HepG2 (cell line): ENCODE data around the gene TACR3. TPM values are rescaled to one million over a fixed set of nuclear protein-coding genes. Genes with fewer than 3 reads are reported as not detected.
"Not testable (repeated sequence)": the region's sequence is repeated elsewhere in the genome, so short reads cannot be mapped to it uniquely, and the experiment has no call there.

Source experiments
- ATAC-seq: fragments of 200-7000 bp; cut with Tn5 transposase; 3 replicates; pipeline ENCODE4 v1.9.1; 2020; ENCODE audit warnings: mild to moderate bottlenecking, moderate library complexity
- BruUV-seq: library from RNA; stranded (reverse); fragments of 400-500 nt; replicated peaks from 2 replicates; lab custom pipeline; 2021; lab: Mats Ljungman, UMichigan
- CTCF ChIA-PET: fragments of 300-600 bp; formaldehyde crosslinking; extraction: SDS; loops from one replicate; lab custom pipeline; 2021; ENCODE audit warnings: low total read pairs, inconsistent platforms, low intra/inter-chr PET ratio; lab: Yijun Ruan, JAX
- POLR2A ChIA-PET: fragments of 350-600 bp; sonication (Branson Sonifier 250); formaldehyde crosslinking; loops from one replicate; lab custom pipeline; 2020; ENCODE audit warnings: antibody characterized with exemption, inconsistent platforms; lab: Yijun Ruan, JAX
- DNase-seq: peaks from one replicate; pipeline ENCODE4 v3.0.0-alpha.2; 2015; ENCODE audit warnings: low spot score
- FAIRE-seq: peaks from 3 replicates; lab custom pipeline; 2011; peaks lifted over from hg19 to GRCh38; lab: Jason Lieb, UNC
- H2AFZ ChIP-seq: one replicate; pipeline ENCODE4 v1.6.1; 2011; ENCODE audit warnings: low read length, inconsistent platforms
- H3K27ac ChIP-seq: fragments of 300-600 bp; 3 replicates; pipeline ENCODE4 v1.8.0; 2011; ENCODE audit warnings: mixed run types, mild to moderate bottlenecking, mixed read lengths, low read length, inconsistent platforms; ENCODE audit not compliant: insufficient read depth; ENCODE audit errors: extremely low read length
- H3K27me3 ChIP-seq, 2 experiments: fragments of 200-600 bp in 1 of 2; 2 replicates in 1 of 2; 3 replicates in 1 of 2; pipeline versions ENCODE4 v1.6.0 to v1.8.0; 2011; ENCODE audit warnings: low read length in 2 of 2, mild to moderate bottlenecking in 2 of 2, moderate library complexity in 2 of 2, inconsistent platforms in 1 of 2; ENCODE audit not compliant: insufficient read depth in 2 of 2, control insufficient read depth in 1 of 2
- H3K36me3 ChIP-seq, 2 experiments: fragments of 200-600 bp in 1 of 2; replicated peaks in 1 of 2; 2 replicates in 1 of 2; 3 replicates in 1 of 2; pipeline versions ENCODE4 v1.5.1 to v1.8.0; 2011; ENCODE audit warnings: low read length in 2 of 2, inconsistent platforms in 1 of 2; ENCODE audit not compliant: insufficient read depth in 2 of 2, control insufficient read depth in 1 of 2
- H3K4me1 ChIP-seq: 2 replicates; pipeline ENCODE4 v1.5.1; 2012; ENCODE audit warnings: low read length, inconsistent platforms; ENCODE audit not compliant: insufficient read depth
- H3K4me2 ChIP-seq: 2 replicates; pipeline ENCODE4 v1.6.0; 2011; ENCODE audit warnings: low read depth, low read length, inconsistent platforms
- H3K4me3 ChIP-seq, 3 experiments: fragments of 200-600 bp in 1 of 3; sonication (generic), shearing (Covaris generic) in 1 of 3; replicated peaks in 1 of 3; 2 replicates each; pipeline ENCODE4 v1.5.1; 2011 to 2016; ENCODE audit warnings: low read length in 3 of 3, inconsistent platforms in 2 of 3, low read depth in 2 of 3, mild to moderate bottlenecking in 2 of 3, control low read depth in 1 of 3, mixed read lengths in 1 of 3; ENCODE audit not compliant: insufficient read depth in 1 of 3
- H3K79me2 ChIP-seq: one replicate; pipeline ENCODE4 v1.6.1; 2011; ENCODE audit warnings: low read length, inconsistent platforms; ENCODE audit not compliant: insufficient read depth
- H3K9ac ChIP-seq: 2 replicates; pipeline ENCODE4 v1.6.0; 2011; ENCODE audit warnings: mild to moderate bottlenecking, low read depth, low read length, inconsistent platforms; ENCODE audit not compliant: insufficient read depth
- H3K9me3 ChIP-seq: 2 replicates; pipeline ENCODE4 v1.5.1; 2012; ENCODE audit warnings: mild to moderate bottlenecking, low read length
- H4K20me1 ChIP-seq: 2 replicates; pipeline ENCODE4 v1.6.0; 2011; ENCODE audit warnings: inconsistent platforms, mild to moderate bottlenecking, low read length, moderate library complexity; ENCODE audit not compliant: insufficient read depth
- WGBS: methylation state at CpG from one replicate; pipeline ENCODE4 v1.1.6; 2017; ENCODE audit warnings: low lambda C conversion rate; 5-methylcytosine and 5-hydroxymethylcytosine counted together
- in situ Hi-C: cut with HindIII; loops from 2 replicates; pipeline ENCODE4 v1.10.0; 2017; ENCODE audit warnings: low pct_unique_long_range_greater_than_20kb; ENCODE audit not compliant: extremely low pct_ligation_motif_present
- intact Hi-C: fragments of 100-400 bp; cut with micrococcal nuclease; formaldehyde crosslinking; loops from one replicate; pipeline ENCODE4 v1.10.0; 2022; ENCODE audit not compliant: unreplicated experiment
- polyA plus RNA-seq, 8 experiments: library from polyadenylated mRNA; depleted of rRNA in 3 of 8; stranded (reverse) in 7 of 8; unstranded in 1 of 8; fragments of >200 nt; fragmentation: Illumina TruSeq in 4 of 8; extraction: Trizol in 4 of 8; gene quantifications; 2 replicates each; pipeline versions ENCODE4 v1.2.1 to v1.2.3, GENCODE V29; 2011 to 2016; ENCODE audit warnings: low read depth in 4 of 8, missing spikeins in 1 of 8, mixed read lengths in 1 of 8; ENCODE audit not compliant: insufficient read depth in 1 of 8
- total RNA-seq, 5 experiments: library from RNA; depleted of rRNA; stranded (reverse); fragments of >200 nt; fragmentation: Illumina TruSeq; extraction: Trizol; gene quantifications; 2 replicates each; pipeline ENCODE4 v1.2.3, GENCODE V29; 2016; ENCODE audit warnings: low read depth in 1 of 5
- TF ChIP-seq, protein P1 (sequence below): sonication (generic); formaldehyde crosslinking; IDR thresholded peaks from 2 replicates; pipeline ENCODE4 v1.4.0; 2020; ENCODE audit warnings: mild to moderate bottlenecking, missing genetic modification reagents

The TACR3 gene
- total and polyA plus RNA-seq, 2 of the 13 experiments (the other 11 are each of a cell fraction or from before 2014, with no cell fraction given), result not detected

DNA sequence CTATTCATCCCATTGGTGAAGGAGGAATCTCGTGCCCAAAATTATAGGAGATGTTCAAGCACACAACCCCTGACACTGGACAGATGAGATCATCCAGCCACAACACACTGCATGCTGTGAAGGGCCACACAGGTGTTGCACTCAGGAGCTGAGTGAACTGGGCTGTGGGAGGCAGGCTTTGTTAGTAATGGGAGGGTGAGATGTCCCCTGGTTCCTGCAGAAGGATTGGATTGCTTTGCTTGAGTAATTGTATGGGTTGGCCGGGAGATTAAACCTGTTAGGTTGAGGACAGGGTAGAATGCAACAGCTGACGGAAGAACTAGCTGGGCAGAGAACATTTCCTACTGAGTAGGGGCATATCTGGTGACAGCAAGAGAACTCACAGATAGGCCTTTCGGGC is 152.2 kb downstream of the TACR3 start:
- ATAC-seq, result peak; percentile 38; the same call in 1 of the 3 replicates
- Histone ChIP-seq H2AFZ (no peak overlapping the region), H3K4me1 (peaks cover 13% of the 10 kb centered on the region), H4K20me1 (no peaks in the 10 kb centered on the region), H3K27me3 (no peaks in the 10 kb centered on the region), H3K9me3 (no peaks in the 10 kb centered on the region), H3K4me2 (no peak overlapping the region), H3K4me3 (no peak overlapping the region), H3K9ac (no peak overlapping the region), H3K36me3 (no peaks in the 10 kb centered on the region), H3K79me2 (no peaks in the 10 kb centered on the region), H3K27ac (no peak overlapping the region)
- intact Hi-C loops, result no loop called here
- in situ Hi-C loops, result no loop called here
- no peak for DNase-seq
- FAIRE-seq, result no peak
- WGBS, result 25% methylated on average over 4 of the region's 4 CpGs
- TF ChIP-seq, protein P1, sequence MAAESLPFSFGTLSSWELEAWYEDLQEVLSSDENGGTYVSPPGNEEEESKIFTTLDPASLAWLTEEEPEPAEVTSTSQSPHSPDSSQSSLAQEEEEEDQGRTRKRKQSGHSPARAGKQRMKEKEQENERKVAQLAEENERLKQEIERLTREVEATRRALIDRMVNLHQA (CRISPR knock-in tag), result no peak
- no TSS peak for BruUV-seq
- ChIA-PET POLR2A (no interaction called here), CTCF (no interaction called here)

GRCh38 chr4:103559178-103559577 is 160.6 kb downstream of the TACR3 start:
- BruUV-seq, H3K9ac ChIP-seq, H3K27me3 ChIP-seq, POLR2A ChIA-PET, DNase-seq, H3K36me3 ChIP-seq, H4K20me1 ChIP-seq, H2AFZ ChIP-seq, CTCF ChIA-PET, H3K4me2 ChIP-seq, H3K79me2 ChIP-seq, intact Hi-C loops, in situ Hi-C loops, FAIRE-seq, H3K4me3 ChIP-seq, ATAC-seq, H3K9me3 ChIP-seq, H3K4me1 ChIP-seq, H3K27ac ChIP-seq: not testable (repeated sequence)
- 6% methylated on average over 3 of the region's 5 CpGs for WGBS
